Central memory CD4-positive, alpha-beta T cell (primary cell): ENCODE measurements around the gene AUTS2.

ENCODE experiments used
- DNase-seq: peaks from one replicate; pipeline ENCODE4 v3.0.0; 2022

The AUTS2 gene

DNA sequence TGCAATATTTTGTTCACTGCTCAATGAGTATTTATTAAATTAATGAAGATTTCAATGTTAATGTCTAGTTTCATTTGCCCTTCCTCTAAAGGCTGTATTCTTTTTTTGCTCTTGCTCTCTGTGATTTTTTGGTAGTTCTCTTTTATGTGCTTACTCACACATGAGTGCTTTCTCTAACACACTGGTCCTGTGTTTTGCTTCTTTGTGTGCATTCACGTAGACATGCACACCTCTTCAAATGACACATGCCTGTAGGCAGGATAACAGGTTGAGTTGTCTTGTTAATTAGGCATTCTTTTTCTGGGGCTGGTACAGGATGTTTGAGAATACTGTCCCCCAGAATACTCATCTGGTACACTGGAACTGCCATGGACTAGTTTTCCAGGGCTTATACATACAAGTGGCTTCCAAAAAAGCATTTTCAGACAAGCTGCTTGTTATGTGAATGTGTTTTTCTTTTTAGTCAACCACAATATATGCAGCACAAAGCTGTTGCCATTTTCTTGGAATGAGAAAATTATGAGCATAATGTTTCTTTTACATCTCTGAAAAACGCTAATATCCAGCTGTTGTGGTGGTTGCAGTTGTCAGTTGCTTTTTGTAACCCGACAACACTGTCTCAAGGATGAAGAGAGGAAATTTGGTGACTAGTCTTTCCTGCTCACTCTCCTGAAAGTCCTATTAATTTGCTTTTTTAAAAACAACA lies 416.4 kb downstream of the AUTS2 start:
- no peak for DNase-seq

DNA sequence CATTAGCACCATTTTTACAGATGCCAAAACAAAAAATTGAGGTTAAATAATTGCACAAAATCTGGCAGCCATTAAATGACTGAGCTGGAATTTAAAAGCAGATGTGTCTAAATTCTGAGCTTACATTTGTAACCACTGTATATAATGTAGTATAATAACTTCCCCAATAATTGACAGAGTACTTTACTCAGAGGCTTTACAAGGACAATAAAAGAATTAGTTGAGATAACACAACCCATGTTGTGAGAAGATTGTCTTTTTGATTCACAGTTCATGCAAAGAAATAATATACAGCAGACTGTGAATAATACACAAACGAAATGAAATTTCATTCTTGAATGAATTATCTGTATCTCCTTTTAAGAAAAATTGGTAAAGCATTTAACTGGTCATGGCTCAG lies 417.1 kb downstream of the AUTS2 start:
- DNase-seq = no peak

GRCh38 chr7:70016044-70016770 lies 417.9 kb downstream of the AUTS2 start:
- DNase-seq = no peak

DNA sequence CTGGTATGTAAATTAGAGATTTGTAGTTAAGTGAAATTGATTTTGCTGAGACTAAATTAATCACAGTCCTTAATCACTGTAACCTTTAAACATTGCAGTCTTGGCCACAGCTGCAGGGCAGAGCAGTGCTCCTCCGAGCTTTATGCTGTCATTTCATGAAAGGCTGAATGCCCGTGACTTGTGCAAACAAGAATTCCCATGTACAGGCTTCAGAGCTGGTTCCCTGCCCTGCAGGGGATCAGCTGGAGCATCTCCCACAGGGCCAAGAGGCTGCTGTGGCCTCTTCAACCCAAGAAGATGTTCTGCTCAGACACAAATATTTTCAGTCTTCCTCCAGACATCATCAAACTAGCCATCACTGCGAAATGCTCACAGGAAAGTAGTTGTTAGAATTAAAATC lies 419.1 kb downstream of the AUTS2 start:
- DNase-seq = no peak

DNA sequence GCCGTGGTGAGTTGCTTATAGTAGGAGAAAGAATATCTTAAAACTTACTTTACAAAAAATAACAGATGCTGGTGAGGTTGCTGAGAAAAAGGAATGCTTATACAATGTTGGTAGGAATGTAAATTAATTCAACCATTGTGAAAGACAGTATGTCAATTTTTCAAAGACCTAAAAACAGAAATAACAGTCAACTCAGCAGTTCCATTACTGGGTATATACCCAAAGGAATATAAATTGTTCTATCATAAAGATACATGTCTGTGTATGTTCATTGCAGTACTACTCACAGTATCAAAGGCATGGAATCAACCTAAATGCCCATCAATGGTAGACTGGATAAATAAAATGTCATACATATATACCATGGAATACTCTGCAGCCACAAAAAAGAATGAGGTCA lies 420.4 kb downstream of the AUTS2 start:
- no peak for DNase-seq

GRCh38 chr7:70027867-70028266 lies 429.6 kb downstream of the AUTS2 start:
- DNase-seq = no peak

GRCh38 chr7:70028620-70029019 lies 430.3 kb downstream of the AUTS2 start:
- DNase-seq = no peak

DNA sequence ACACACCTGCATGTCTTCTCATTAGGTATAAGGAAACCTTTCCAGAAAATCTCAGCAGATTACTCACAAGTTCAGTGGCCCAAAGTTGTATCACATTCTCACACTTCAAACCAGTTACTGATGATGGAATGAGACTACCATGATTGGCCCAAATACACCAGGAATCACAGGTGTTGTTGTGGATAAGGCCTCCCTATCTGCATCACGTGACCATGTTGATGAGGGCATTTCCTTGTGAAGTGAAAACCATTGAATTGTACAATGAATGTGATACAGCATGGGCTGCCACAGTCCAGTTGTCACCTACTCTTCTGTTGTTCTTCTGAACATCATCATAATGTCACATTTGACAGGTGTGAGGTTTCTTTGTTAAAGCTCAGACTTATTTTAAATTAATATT lies 431.7 kb downstream of the AUTS2 start:
- DNase-seq = no peak

- DNase-seq = no peak
These were observed 432.5 kb downstream of the AUTS2 start for GRCh38 chr7:70030745-70031144.

- DNase-seq = no peak
These were observed 433.0 kb downstream of the AUTS2 start for GRCh38 chr7:70031245-70031644.

- no peak for DNase-seq
These were observed 434.4 kb downstream of the AUTS2 start for GRCh38 chr7:70032649-70033048.

DNA sequence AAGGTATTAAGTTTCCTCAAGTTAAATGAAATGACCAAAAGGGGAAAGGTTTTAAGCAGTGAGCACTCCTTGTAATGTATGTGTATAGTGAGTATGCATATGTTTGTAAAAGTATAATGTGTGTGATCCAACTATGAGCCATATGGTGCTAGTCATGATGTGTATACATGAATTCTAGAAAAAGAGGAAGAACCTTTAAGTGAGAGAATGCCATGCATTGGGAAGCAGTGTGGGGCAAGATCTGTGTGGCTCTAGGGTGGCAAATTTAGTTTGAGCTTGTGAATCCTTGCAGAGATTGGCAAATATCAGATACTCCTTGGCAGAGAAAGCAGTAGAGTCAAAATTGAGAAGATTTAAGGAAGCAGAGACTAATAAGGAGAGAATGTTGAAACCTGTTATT lies 435.0 kb downstream of the AUTS2 start:
- DNase-seq = no peak

DNA sequence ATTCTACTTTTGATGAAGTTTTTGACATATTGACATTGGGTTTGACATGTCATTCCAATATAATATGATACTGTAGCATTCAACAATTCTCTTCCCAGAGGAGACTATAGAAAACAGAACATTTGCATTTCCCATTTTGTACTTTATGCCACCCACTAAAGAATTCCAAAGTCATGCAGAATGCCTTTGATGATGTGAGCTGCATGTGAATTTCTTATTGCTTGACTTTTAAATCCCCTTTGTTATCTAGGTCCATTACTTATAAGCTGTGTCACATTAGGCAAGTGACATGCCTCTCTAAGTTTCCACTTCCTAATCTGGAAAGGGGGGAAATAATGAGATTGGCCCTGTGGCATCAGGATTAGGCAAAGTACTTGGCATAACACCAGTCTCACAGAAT lies 436.7 kb downstream of the AUTS2 start:
- no peak for DNase-seq

DNA sequence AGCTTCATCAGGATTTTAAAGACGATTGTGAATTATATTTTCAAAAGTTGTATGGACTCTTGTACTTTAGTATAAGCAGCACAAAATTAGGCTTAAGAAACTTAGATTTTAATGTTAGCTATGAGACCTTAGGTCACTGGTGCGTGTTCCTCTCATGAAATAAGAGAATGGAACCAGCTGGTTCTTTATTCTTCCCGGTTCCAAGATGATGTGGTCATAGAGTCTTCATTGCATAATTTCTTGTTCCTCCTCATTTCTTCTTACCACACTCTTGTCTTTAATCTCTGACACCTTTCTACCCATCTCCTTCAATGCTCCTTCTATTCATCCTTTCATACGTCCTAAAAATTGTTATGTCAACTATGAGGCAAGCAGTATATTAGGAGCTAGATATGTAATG lies 437.2 kb downstream of the AUTS2 start:
- DNase-seq = no peak

DNA sequence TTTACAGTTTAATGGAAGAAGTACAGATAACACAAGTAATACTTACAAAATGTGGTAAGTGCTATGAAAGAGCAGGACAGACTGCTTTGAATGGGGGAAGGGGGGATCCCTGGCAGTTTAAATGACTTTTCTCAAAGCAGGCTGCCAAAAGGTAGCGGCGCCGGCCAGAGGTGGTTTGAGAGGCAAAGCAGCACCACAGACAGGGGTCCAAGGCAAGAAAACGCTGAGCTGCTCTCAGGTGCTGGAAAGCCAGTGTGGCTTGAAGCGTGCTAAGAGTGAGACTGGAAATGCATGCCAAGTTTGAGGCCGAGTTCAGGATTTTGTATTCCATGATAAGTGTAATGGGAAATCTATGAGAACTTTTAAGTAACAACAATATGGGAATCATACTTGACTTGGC lies 437.7 kb downstream of the AUTS2 start:
- no peak for DNase-seq

GRCh38 chr7:70036695-70037094 lies 438.4 kb downstream of the AUTS2 start:
- DNase-seq = no peak

DNA sequence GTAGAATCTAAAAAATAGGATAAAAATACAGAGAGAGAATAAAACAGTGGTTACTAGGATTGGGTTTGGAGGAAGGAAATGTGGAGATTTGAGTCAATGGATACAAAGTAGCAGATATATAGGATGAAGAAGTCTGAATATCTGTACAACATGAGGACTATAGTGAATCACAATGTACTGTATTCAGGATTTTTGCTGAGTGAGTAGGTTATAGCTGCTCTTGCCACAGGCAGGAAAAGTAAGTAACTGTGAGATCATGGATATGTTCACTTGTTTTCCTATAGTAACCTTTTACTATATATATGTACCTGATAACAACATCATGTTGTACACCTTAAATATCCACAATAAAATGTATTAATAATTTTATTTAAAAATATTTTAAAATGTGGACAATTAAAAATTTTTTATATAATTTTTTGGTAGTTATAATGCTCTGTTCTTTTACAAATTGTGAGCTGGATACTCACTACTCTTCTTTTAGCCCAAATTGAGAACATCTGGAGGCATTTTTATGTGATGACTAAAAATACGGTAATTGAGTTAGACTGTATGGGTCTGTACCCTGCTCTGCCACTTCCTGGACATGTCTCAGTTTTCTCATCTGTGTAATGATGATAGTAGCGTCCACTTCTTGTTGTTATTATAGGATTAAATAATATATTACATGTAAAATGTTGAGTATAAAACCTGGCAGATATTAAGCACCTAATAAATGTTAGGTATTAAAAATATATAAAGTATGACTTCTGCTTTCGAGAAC lies 439.1 kb downstream of the AUTS2 start:
- no peak for DNase-seq

DNA sequence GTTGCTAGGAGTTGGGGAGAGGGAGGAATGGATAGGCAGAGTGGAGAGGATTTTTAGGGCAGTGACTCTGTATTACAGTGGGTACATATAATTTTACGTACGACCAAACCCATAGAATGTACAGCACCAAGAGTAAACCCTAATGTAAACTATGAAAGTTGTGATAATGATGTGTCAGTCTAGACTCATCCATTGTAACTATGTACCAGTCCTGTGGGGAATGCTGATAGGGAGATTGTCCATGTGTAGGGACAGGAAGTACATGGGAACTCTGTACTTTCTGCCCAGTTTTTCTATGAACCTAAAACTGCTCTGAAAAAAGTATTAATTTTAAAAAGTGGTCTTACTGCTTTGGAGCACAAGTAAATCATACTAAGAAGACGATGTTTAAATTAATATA lies 441.8 kb downstream of the AUTS2 start:
- DNase-seq = no peak

- DNase-seq = no peak
These were observed 442.9 kb downstream of the AUTS2 start for GRCh38 chr7:70040970-70041766.

DNA sequence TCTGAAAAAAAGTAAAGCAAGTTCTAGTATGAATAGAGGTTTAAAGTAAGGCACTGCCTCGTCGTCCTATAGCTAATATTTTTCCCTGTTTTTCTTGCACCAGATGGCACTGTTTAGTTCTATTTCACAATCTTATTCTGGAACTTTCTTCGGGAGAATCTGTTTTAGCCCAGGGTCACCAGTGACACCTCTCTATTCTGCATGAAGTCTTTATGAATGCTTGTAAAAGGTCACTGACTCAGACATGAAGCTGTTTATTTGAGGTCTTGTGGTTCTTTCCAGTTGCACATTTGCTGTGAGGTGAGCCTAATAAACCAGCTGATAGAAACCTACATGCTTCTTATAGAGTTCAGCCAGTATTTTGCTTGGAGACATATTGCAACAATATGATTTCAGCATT lies 444.3 kb downstream of the AUTS2 start:
- no peak for DNase-seq

DNA sequence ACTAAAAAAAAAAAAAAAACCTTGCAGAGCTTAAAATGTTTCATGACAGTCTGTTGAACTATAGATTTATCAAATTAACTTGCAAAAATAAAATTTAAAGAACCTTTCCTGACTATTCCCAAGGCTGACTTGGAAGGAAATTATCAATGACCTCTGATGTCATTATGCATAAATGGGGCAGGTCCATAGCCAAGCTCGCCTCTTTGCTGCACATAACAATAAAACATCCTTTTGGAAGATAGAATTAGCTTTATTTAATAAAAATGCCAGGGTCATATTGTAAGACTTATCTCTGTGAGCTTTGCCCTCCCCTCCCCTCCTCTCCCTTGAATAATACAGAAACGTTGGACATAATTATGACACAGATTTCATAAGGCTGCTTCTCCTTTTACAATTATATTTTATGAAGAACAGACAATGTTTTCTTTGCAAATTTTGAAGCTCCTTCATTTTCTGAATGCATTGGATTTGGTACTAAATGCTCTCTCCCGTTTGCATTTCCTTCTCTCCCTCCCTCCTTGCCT lies 444.8 kb downstream of the AUTS2 start:
- DNase-seq = no peak

DNA sequence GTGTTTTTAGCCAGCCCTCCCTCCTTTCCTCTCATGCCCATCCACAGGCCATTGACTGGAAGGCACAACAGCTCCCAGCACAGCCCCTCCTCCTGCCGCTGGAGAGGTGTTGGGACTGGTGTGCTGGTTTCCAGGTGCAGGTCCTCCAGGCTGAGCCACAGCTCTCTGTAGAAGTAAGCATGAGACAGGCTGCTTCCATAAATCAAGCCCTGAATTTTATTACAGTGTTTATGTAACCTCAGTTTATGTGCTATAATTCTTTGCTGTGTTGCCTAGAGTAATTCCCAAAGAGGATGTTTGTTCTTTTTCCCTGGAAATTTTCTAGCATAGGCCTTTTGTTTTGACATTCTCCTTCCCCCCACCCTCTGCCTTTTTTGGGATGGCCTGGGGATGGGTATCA lies 445.8 kb downstream of the AUTS2 start:
- no peak for DNase-seq

DNA sequence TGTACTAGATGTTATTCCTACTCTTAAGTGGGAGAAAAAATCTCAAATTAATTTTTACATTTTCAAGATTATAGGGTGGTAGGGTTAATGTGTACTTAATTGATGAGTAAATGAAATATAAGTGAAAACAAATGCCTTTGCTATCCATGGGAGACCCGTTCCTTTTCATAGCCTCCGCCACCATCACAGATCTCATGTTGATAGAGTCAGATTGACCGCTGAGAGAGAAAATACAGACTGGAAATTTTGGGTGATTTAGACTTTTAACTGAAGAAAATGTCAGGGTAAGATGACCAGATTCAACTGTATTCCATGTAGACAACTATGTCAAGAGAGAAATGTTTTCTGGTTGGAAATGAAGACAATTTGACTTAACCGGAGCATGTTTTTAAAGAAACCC lies 446.2 kb downstream of the AUTS2 start:
- DNase-seq = no peak
